Measurements from ENCODE around the gene RNF112. TPM values are rescaled to one million over a fixed set of nuclear protein-coding genes. Genes with fewer than 3 reads are reported as not detected.
"Not testable (repeated sequence)": the region's sequence is repeated elsewhere in the genome, so short reads cannot be mapped to it uniquely, and the experiment has no call there.

RNF112 gene
- total and polyA plus RNA-seq, 7 donors, result 0.60 to 8.6 (median 7.2) TPM

- H3K27ac ChIP-seq, result no peak overlapping the region
- no peak overlapping the region for H3K4me3 ChIP-seq
- peaks cover 0 to 7% (median 6%) of the 10 kb centered on the region in 4 donors for H3K4me1 ChIP-seq
- DNase-seq, result no peak
- TF ChIP-seq POLR2AphosphoS5 (IDR thresholded peaks at IDR 0.05), result no peak
- no peak for TF ChIP-seq CTCF (IDR thresholded peaks at IDR 0.05)
- TF ChIP-seq EP300 (IDR thresholded peaks at IDR 0.05), result no peak
- no peak for TF ChIP-seq POLR2A (IDR thresholded peaks at IDR 0.05)
- intact Hi-C loops (cut with DNase I), result no loop called here
- H3K27me3 ChIP-seq, result no peaks in the 10 kb centered on the region
- 88 to 89% methylated on average over 6 of the region's 6 CpGs for WGBS, 2 donors
- H3K9me3 ChIP-seq, result no peaks in the 10 kb centered on the region
- H3K36me3 ChIP-seq, result no peaks in the 10 kb centered on the region
These were observed 45.2 kb downstream of the RNF112 start for GRCh38 chr17:19456016-19456927.

GRCh38 chr17:19457046-19457445 lies 46.0 kb downstream of the RNF112 start:
- intact Hi-C loops (cut with DNase I), result no loop called here
- no peak for TF ChIP-seq POLR2A (IDR thresholded peaks at IDR 0.05)
- TF ChIP-seq POLR2AphosphoS5 (IDR thresholded peaks at IDR 0.05), result no peak
- TF ChIP-seq EP300 (IDR thresholded peaks at IDR 0.05), result no peak
- TF ChIP-seq CTCF (IDR thresholded peaks at IDR 0.05), result no peak
- H3K27ac ChIP-seq, result no peak overlapping the region
- no peak for DNase-seq
- no peak overlapping the region for H3K4me3 ChIP-seq
- no peaks in the 10 kb centered on the region for H3K27me3 ChIP-seq
- no peaks in the 10 kb centered on the region for H3K9me3 ChIP-seq
- H3K4me1 ChIP-seq, result peaks cover 0 to 11% (median 10%) of the 10 kb centered on the region in 4 donors
- WGBS, 2 donors, result 80 to 87% methylated on average over 3 of the region's 3 CpGs
- no peaks in the 10 kb centered on the region for H3K36me3 ChIP-seq

- DNase-seq, result no peak
- TF ChIP-seq POLR2A (IDR thresholded peaks at IDR 0.05) (no peak), POLR2AphosphoS5 (IDR thresholded peaks at IDR 0.05) (no peak), CTCF (IDR thresholded peaks at IDR 0.05) (no peak), EP300 (IDR thresholded peaks at IDR 0.05) (no peak)
- intact Hi-C loops (cut with DNase I), result no loop called here
- Histone ChIP-seq H3K4me1 (peaks cover 0 to 17% (median 13%) of the 10 kb centered on the region in 4 donors), H3K9me3 (no peaks in the 10 kb centered on the region), H3K4me3 (no peak overlapping the region), H3K36me3 (no peaks in the 10 kb centered on the region), H3K27me3 (no peaks in the 10 kb centered on the region), H3K27ac (no peak overlapping the region)
- WGBS, 2 donors, result 83 to 85% methylated on average over 5 of the region's 5 CpGs
These were observed 46.8 kb downstream of the RNF112 start for GRCh38 chr17:19457830-19458271.

GRCh38 chr17:19458481-19458880 lies 47.4 kb downstream of the RNF112 start:
- intact Hi-C loops (cut with DNase I); H3K36me3 ChIP-seq; H3K27ac ChIP-seq; H3K9me3 ChIP-seq; H3K4me3 ChIP-seq; H3K27me3 ChIP-seq; DNase-seq: not testable (repeated sequence)
- H3K4me1 ChIP-seq, result peaks cover 0 to 24% (median 20%) of the 10 kb centered on the region in 4 donors
- 92 to 94% methylated on average over 6 of the region's 6 CpGs for WGBS, 2 donors

GRCh38 chr17:19459018-19459655 lies 48.1 kb downstream of the RNF112 start:
- intact Hi-C loops (cut with DNase I), result not testable (repeated sequence)

More at GRCh38 chr17:19459018-19459655, 48.1 kb downstream of the RNF112 start:
- H3K9me3 ChIP-seq, H3K27me3 ChIP-seq, H3K27ac ChIP-seq, H3K36me3 ChIP-seq, DNase-seq, H3K4me3 ChIP-seq: not testable (repeated sequence)
- H3K4me1 ChIP-seq, result peaks cover 0 to 30% (median 26%) of the 10 kb centered on the region in 4 donors
- 72 to 79% methylated on average over 1 of the region's 1 CpG for WGBS, 2 donors
